ENCODE data around the gene RAB40C. TPM values are rescaled to one million over a fixed set of nuclear protein-coding genes. Genes with fewer than 3 reads are reported as not detected.

Gene RAB40C
- total and polyA plus RNA-seq, 9 of the 15 experiments (the other 6 are each of a cell fraction or from before 2014, with no cell fraction given) = 0.17 to 23.4 (median 8.7) TPM

DNA sequence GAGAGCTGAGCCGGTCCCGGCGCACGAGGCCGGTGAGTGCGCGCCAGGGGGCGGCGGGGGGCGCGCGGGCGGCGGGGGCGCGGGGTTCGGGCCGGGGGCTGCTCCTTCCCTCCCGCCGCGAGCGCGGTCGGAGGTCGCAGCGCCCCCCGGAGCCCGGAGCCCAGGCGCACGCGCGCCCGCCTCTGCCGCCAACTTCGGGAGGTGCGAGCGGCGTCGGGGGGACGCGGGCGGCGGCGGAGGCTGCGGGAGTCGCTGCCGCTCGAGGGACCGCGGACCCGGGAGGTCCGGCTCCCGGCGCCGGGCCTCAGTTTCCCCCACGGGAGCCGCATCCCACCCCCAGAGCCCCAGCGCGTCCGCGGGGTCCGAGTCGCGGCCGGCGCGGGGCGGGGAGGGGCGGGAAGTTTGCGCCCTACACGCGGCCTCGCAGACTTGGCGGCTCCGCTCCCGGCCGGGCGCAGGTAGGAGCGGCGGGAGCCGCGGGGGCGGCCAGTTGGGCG is 29.6 kb upstream of the RAB40C start, which contains the start of gene PRR35:
TSS of gene PRR35 (plus strand) at position 191 of the 497 bp plus-strand sequence. CDS start 2,901 bp downstream, outside the sequence.
- intact Hi-C loops (cut with micrococcal nuclease) (no loop called here), in situ Hi-C loops (cut with MboI) (no loop called here)
- H3K9me3 ChIP-seq (replicated peaks; ENCODE audit: control insufficient read depth, insufficient read depth, low read depth, low read length) = no peaks in the 10 kb centered on the region
- H4K20me1 ChIP-seq (replicated peaks; ENCODE audit: control insufficient read depth, insufficient read depth, low read length) = no peaks in the 10 kb centered on the region
- H3K27ac ChIP-seq (ENCODE audit: extremely low read depth, low read depth, low read length) = no peak within 1 kb of the TSS
- WGBS (ENCODE audit: insufficient coverage, low coverage, missing lambda C conversion rate) = no CpG with 5 or more reads among the region's 84 CpGs
- no peaks in the 10 kb centered on the region for H3K9me1 ChIP-seq (ENCODE audit: control insufficient read depth, insufficient read depth, low read length)
- H3K9ac ChIP-seq (ENCODE audit: insufficient read depth in 1 of 2, low read depth in 2 of 2, low read length in 2 of 2) = peak within 1 kb of the TSS in 1 of 2 experiments; percentile 74; a peak in 2 of 4 replicates
- H3K4me1 ChIP-seq (replicated peaks in 1 of 2; ENCODE audit: control insufficient read depth in 2 of 2, insufficient read depth in 2 of 2, low read length in 2 of 2) = peaks cover 2 to 95% of the 10 kb centered on the region in 2 experiments; a peak in 3 of 5 replicates
- H3K4me2 ChIP-seq (ENCODE audit: insufficient read depth, low read length) = no peak within 1 kb of the TSS
- POLR2A ChIA-PET = interaction anchor here (0.6 kb wide), 1 partner anchor 9 kb away, joined by 3 read pairs; no protein-coding TSS in a partner anchor
- peaks cover 3 to 17% of the 10 kb centered on the region in 2 experiments; a peak in 4 of 5 replicates for H3K27me3 ChIP-seq (ENCODE audit: control insufficient read depth in 2 of 2, insufficient read depth in 2 of 2, low read length in 2 of 2)
- no TSS peak for BruUV-seq (replicated peaks)
- H2AFZ ChIP-seq (ENCODE audit: low read depth, low read length) = no peak within 1 kb of the TSS
- no peak within 1 kb of the TSS for H3K4me3 ChIP-seq
- no peaks in the 10 kb centered on the region for H3K36me3 ChIP-seq (ENCODE audit: control insufficient read depth, insufficient read depth, low read length)
- CTCF ChIA-PET (ENCODE audit: low intra/inter-chr PET ratio) = no interaction called here
- FAIRE-seq (no peak), ATAC-seq (no peak), DNase-seq (ENCODE audit: extremely low read depth in 1 of 4, low spot score in 3 of 4) (peak in 3 of 4 experiments; percentile 43 to 48 (median 45))
- no peaks in the 10 kb centered on the region for H3K79me2 ChIP-seq (ENCODE audit: control insufficient read depth, insufficient read depth, low read length)
- TF ChIP-seq RAD21 (CRISPR knock-in tag; conservative IDR thresholded peaks at IDR 0.05 in 1 of 2, IDR thresholded peaks at IDR 0.05 in 1 of 2) = no peak
- no peak for TF ChIP-seq ZNF57 (CRISPR knock-in tag; IDR thresholded peaks at IDR 0.05)
- peak; percentile 25; the same call in 1 of the 2 replicates for TF ChIP-seq L3MBTL2 (IDR thresholded peaks at IDR 0.05)
- peak; percentile 33; the same call in 1 of the 2 replicates for TF ChIP-seq ZBTB7A (IDR thresholded peaks at IDR 0.05; ENCODE audit: borderline replicate concordance, control insufficient read depth, low read depth, low read length)
- no peak for TF ChIP-seq NR3C1 (CRISPR knock-in tag; IDR thresholded peaks at IDR 0.05)
- no peak for TF ChIP-seq SMARCA4 (IDR thresholded peaks at IDR 0.05)
- TF ChIP-seq, protein P1, sequence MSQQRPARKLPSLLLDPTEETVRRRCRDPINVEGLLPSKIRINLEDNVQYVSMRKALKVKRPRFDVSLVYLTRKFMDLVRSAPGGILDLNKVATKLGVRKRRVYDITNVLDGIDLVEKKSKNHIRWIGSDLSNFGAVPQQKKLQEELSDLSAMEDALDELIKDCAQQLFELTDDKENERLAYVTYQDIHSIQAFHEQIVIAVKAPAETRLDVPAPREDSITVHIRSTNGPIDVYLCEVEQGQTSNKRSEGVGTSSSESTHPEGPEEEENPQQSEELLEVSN (IDR thresholded peaks at IDR 0.05; ENCODE audit: borderline replicate concordance in 1 of 2, extremely low read depth in 1 of 2, insufficient read depth in 1 of 2, insufficient read length in 1 of 2, low read depth in 1 of 2, low read length in 1 of 2, poor library complexity in 1 of 2, severe bottlenecking in 1 of 2) = peak in 1 of 2 experiments; percentile 82
- 0 out of 2 replicates have a peak, but pooled peaks have one; percentile 25 for TF ChIP-seq RB1 (IDR thresholded peaks at IDR 0.05; ENCODE audit: low read depth)
- TF ChIP-seq, protein P2, sequence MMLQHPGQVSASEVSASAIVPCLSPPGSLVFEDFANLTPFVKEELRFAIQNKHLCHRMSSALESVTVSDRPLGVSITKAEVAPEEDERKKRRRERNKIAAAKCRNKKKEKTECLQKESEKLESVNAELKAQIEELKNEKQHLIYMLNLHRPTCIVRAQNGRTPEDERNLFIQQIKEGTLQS (IDR thresholded peaks at IDR 0.05) = no peak
- TF ChIP-seq, protein P2 (CRISPR knock-in tag; conservative IDR thresholded peaks at IDR 0.05) = no peak
- TF ChIP-seq CXXC5 (CRISPR knock-in tag; IDR thresholded peaks at IDR 0.05) = peak; percentile 32; the same call in 1 of the 2 replicates
- no peak for TF ChIP-seq TEAD1 (CRISPR knock-in tag; IDR thresholded peaks at IDR 0.05)
- no peak for TF ChIP-seq ZNF589 (CRISPR knock-in tag; IDR thresholded peaks at IDR 0.05; ENCODE audit: low read depth)
- TF ChIP-seq COPS2 (conservative IDR thresholded peaks at IDR 0.05) = no peak
- TF ChIP-seq WHSC1 (IDR thresholded peaks at IDR 0.05; ENCODE audit: low read length) = no peak
- no peak for TF ChIP-seq ZNF445 (CRISPR knock-in tag; IDR thresholded peaks at IDR 0.05; ENCODE audit: low read depth)
